Common myeloid progenitor, CD34-positive (primary cell): ENCODE results near the gene BNIP3.

ENCODE experiments used
- CTCF ChIA-PET: fragments of 350-600 bp; sonication (Branson Sonifier 250); formaldehyde crosslinking; loops from one replicate; lab custom pipeline; 2021; ENCODE audit warnings: antibody characterized with exemption; lab: Charles Lee
- POLR2A ChIA-PET: fragments of 350-600 bp; sonication (Branson Sonifier 250); formaldehyde crosslinking; loops from one replicate; lab custom pipeline; 2021; ENCODE audit warnings: antibody characterized with exemption; lab: Charles Lee
- DNase-seq, 3 donors: peaks; one replicate each; pipeline versions ENCODE4 v3.0.0 to v3.0.0-alpha.2; 2013
- H3K27ac ChIP-seq, 2 experiments: 1 replicate in 1 of 2; 2 replicates in 1 of 2; pipeline ENCODE4 v1.7.0; 2013; ENCODE audit warnings: inconsistent platforms in 2 of 2, low read length in 2 of 2, mild to moderate bottlenecking in 2 of 2, low read depth in 1 of 2, moderate library complexity in 1 of 2; ENCODE audit not compliant: severe bottlenecking in 2 of 2, insufficient read depth in 1 of 2, poor library complexity in 1 of 2
- H3K27me3 ChIP-seq, 5 experiments: replicated peaks in 2 of 5; 1 replicate in 3 of 5; 2 replicates in 2 of 5; pipeline versions ENCODE4 v1.6.1 to v1.7.0; 2013; ENCODE audit warnings: low read length in 4 of 5, mild to moderate bottlenecking in 2 of 5, moderate library complexity in 2 of 5, inconsistent platforms in 1 of 5; ENCODE audit not compliant: insufficient read depth in 5 of 5, control insufficient read depth in 4 of 5
- H3K36me3 ChIP-seq, 4 experiments: 1 replicate in 2 of 4; 2 replicates in 2 of 4; pipeline versions ENCODE4 v1.6.1 to v1.7.0; 2013; ENCODE audit warnings: low read length in 3 of 4, control low read depth in 1 of 4, mild to moderate bottlenecking in 1 of 4; ENCODE audit not compliant: control insufficient read depth in 4 of 4, insufficient read depth in 4 of 4
- H3K4me1 ChIP-seq, 4 experiments: 1 replicate in 3 of 4; 2 replicates in 1 of 4; pipeline versions ENCODE4 v1.6.1 to v1.7.1; 2013; ENCODE audit warnings: low read length in 3 of 4, mild to moderate bottlenecking in 3 of 4, control low read depth in 1 of 4, inconsistent platforms in 1 of 4, moderate library complexity in 1 of 4; ENCODE audit not compliant: control insufficient read depth in 4 of 4, insufficient read depth in 4 of 4; ENCODE audit errors: control extremely low read depth in 1 of 4
- H3K4me3 ChIP-seq, 7 experiments: 1 replicate in 4 of 7; 2 replicates in 3 of 7; pipeline versions ENCODE4 v1.5.1 to v1.7.0; 2013; ENCODE audit warnings: mild to moderate bottlenecking in 7 of 7, low read length in 6 of 7, moderate library complexity in 6 of 7, inconsistent platforms in 2 of 7, low read depth in 2 of 7, control low read depth in 1 of 7; ENCODE audit not compliant: insufficient read depth in 4 of 7, control insufficient read depth in 1 of 7; ENCODE audit errors: extremely low read depth in 1 of 7
- H3K9me3 ChIP-seq, 5 experiments: 1 replicate in 4 of 5; 2 replicates in 1 of 5; pipeline versions ENCODE4 v1.6.1 to v1.7.1; 2013; ENCODE audit warnings: low read length in 4 of 5, mild to moderate bottlenecking in 2 of 5, inconsistent platforms in 1 of 5, low read depth in 1 of 5, moderate library complexity in 1 of 5; ENCODE audit not compliant: control insufficient read depth in 4 of 5, insufficient read depth in 2 of 5; ENCODE audit errors: control extremely low read depth in 1 of 5
- WGBS: methylation state at CpG from one replicate; pipeline ENCODE4 v1.1.5; 2013; ENCODE audit not compliant: insufficient coverage; 5-methylcytosine and 5-hydroxymethylcytosine counted together

Gene BNIP3

GRCh38 chr10:131928248-131929095 lies 53.3 kb downstream of the BNIP3 start:
- 45% methylated on average over 14 of the region's 18 CpGs for WGBS
- peak overlapping the region in 1 of 2 experiments; percentile 8 for H3K27ac ChIP-seq
- peaks cover 0 to 35% (median 15%) of the 10 kb centered on the region in 4 experiments for H3K4me1 ChIP-seq
- H3K27me3 ChIP-seq: no peaks in the 10 kb centered on the region
- peaks cover 0 to 15% (median 5%) of the 10 kb centered on the region in 5 experiments for H3K9me3 ChIP-seq
- ChIA-PET POLR2A (no interaction called here), CTCF (interaction anchor here (1.0 kb wide), 1 partner anchor 40 kb away, joined by 4 read pairs; no protein-coding TSS in a partner anchor)
- H3K36me3 ChIP-seq: peaks cover 0 to 13% (median 0%) of the 10 kb centered on the region in 4 experiments
- H3K4me3 ChIP-seq: peak overlapping the region in 3 of 7 experiments; percentile 30 to 34 (median 33)
- peak; percentile 22 to 69 (median 66) for DNase-seq

DNA sequence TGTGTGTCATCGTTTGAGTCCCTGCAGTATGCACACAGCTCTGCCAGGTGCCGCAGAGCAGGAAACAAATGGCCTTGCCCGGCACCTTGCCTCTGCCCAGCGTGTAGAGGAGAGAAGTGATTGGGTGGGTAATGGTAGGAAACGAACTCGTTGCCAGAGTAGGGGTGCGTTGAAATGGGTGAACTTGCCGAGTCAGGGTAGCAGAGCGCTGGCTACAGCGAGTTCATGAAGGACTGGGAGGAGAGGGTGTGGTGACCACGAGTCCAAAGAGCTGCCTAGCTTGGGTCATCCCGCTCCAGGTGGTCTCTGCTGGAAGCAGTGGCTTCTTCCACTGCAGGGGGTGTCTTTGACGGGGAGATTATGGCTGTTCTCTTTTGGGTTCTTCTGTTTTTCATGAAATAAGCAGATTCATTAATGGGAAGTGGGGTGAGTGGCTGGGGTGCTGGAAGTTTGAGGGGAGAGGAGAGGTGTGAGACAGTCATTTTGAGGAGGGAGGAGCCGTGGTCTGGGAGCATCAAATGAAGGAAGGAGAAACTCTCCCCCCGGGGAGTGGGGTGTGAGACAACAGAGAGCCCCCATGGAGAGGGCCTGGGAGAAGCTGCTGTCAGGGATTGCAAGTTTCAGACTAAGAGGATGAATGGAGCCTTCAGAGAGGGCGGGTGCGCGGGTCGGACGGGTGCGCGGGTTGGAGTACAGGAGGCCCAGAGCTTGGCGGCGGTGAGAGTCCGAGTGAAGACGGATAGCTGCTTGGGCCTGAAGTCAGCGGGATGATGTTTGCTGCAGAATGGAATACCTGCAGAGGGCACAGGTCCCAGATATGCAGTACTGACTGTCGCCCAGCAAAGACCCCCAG lies 54.8 kb downstream of the BNIP3 start:
- ChIA-PET CTCF (no interaction called here), POLR2A (no interaction called here)
- Histone ChIP-seq H3K36me3 (peaks cover 0 to 15% (median 2%) of the 10 kb centered on the region in 4 experiments), H3K4me3 (no peak overlapping the region), H3K4me1 (peaks cover 0 to 35% (median 15%) of the 10 kb centered on the region in 4 experiments), H3K9me3 (peaks cover 0 to 15% (median 5%) of the 10 kb centered on the region in 5 experiments), H3K27me3 (no peaks in the 10 kb centered on the region), H3K27ac (no peak overlapping the region)
- DNase-seq: no peak
- 98% methylated on average over 24 of the region's 28 CpGs for WGBS

- Histone ChIP-seq H3K9me3 (peaks cover 0 to 15% (median 5%) of the 10 kb centered on the region in 5 experiments), H3K4me1 (peaks cover 0 to 35% (median 15%) of the 10 kb centered on the region in 4 experiments), H3K4me3 (no peak overlapping the region), H3K27ac (no peak overlapping the region), H3K36me3 (peaks cover 0 to 15% (median 2%) of the 10 kb centered on the region in 4 experiments), H3K27me3 (no peaks in the 10 kb centered on the region)
- ChIA-PET POLR2A (no interaction called here), CTCF (no interaction called here)
- no peak for DNase-seq
- 95% methylated on average over 7 of the region's 10 CpGs for WGBS
Measured at GRCh38 chr10:131926253-131926652, 55.5 kb downstream of the BNIP3 start.

GRCh38 chr10:131925716-131926115 lies 56.0 kb downstream of the BNIP3 start:
- ChIA-PET POLR2A (no interaction called here), CTCF (no interaction called here)
- WGBS: 100% methylated on average over 2 of the region's 9 CpGs

GRCh38 chr10:131925011-131925649 lies 56.6 kb downstream of the BNIP3 start:
- H3K27ac ChIP-seq: no peak overlapping the region
- DNase-seq: peak in 2 of 3 donors; percentile 23 to 41
- no peak overlapping the region for H3K4me3 ChIP-seq
- peaks cover 0 to 15% (median 5%) of the 10 kb centered on the region in 5 experiments for H3K9me3 ChIP-seq
- no peaks in the 10 kb centered on the region for H3K27me3 ChIP-seq
- H3K36me3 ChIP-seq: peaks cover 0 to 10% (median 2%) of the 10 kb centered on the region in 4 experiments
- POLR2A ChIA-PET: interaction anchor here (0.6 kb wide), 1 partner anchor 1276 kb away, joined by 3 read pairs; no protein-coding TSS in a partner anchor
- CTCF ChIA-PET: no interaction called here
- H3K4me1 ChIP-seq: peaks cover 0 to 33% (median 15%) of the 10 kb centered on the region in 4 experiments

More at GRCh38 chr10:131925716-131926115, 56.0 kb downstream of the BNIP3 start:
- Histone ChIP-seq H3K4me1 (peaks cover 0 to 35% (median 15%) of the 10 kb centered on the region in 4 experiments), H3K4me3 (peak overlapping the region in 1 of 7 experiments; percentile 12), H3K27ac (no peak overlapping the region), H3K9me3 (peaks cover 0 to 15% (median 5%) of the 10 kb centered on the region in 5 experiments), H3K27me3 (no peaks in the 10 kb centered on the region), H3K36me3 (peaks cover 0 to 12% (median 2%) of the 10 kb centered on the region in 4 experiments)
- DNase-seq: no peak

GRCh38 chr10:131923038-131923756 lies 58.5 kb downstream of the BNIP3 start:
- ChIA-PET POLR2A (no interaction called here), CTCF (interaction anchor here (1.2 kb wide), 1 partner anchor 10 kb away, joined by 3 read pairs; no protein-coding TSS in a partner anchor)
- Histone ChIP-seq H3K36me3 (peaks cover 0 to 3% (median 1%) of the 10 kb centered on the region in 4 experiments), H3K9me3 (peaks cover 0 to 15% (median 5%) of the 10 kb centered on the region in 5 experiments), H3K4me3 (no peak overlapping the region), H3K4me1 (peaks cover 0 to 20% (median 5%) of the 10 kb centered on the region in 4 experiments), H3K27ac (no peak overlapping the region), H3K27me3 (no peaks in the 10 kb centered on the region)
- DNase-seq: no peak
- WGBS: 96% methylated on average over 5 of the region's 11 CpGs
